GM12878 (cell line): ENCODE results near the gene STX4. TPM values are rescaled to one million over a fixed set of nuclear protein-coding genes. Genes with fewer than 3 reads are reported as not detected.

Experiments
- ASH2L ChIP-seq: fragments of 300-600, 200-600 bp; sonication (generic); IDR thresholded peaks from 2 replicates; pipeline ENCODE4 v1.6.1; 2017; ENCODE audit warnings: low read depth, mild to moderate bottlenecking, borderline replicate concordance
- CEBPB ChIP-seq, 2 experiments: fragments of 150-350 bp in 1 of 2; IDR thresholded peaks; 2 replicates each; pipeline ENCODE4 v1.6.1; 2012 to 2014; ENCODE audit warnings: low read depth in 2 of 2, low read length in 2 of 2, borderline replicate concordance in 1 of 2, inconsistent platforms in 1 of 2
- CHD4 ChIP-seq: fragments of 200-600 bp; sonication (generic); IDR thresholded peaks from 2 replicates; pipeline ENCODE4 v1.6.1; 2016; ENCODE audit warnings: mild to moderate bottlenecking
- ELK1 ChIP-seq: IDR thresholded peaks from 2 replicates; pipeline ENCODE4 v1.6.1; 2012; ENCODE audit warnings: low read depth, low read length, improper control_type of control experiment
- FOS ChIP-seq: IDR thresholded peaks from 3 replicates; pipeline ENCODE4 v1.6.1; 2011; ENCODE audit warnings: borderline replicate concordance; ENCODE audit not compliant: insufficient read length; ENCODE audit errors: extremely low read depth
- FOXM1 ChIP-seq: IDR thresholded peaks from 2 replicates; pipeline ENCODE4 v1.6.1; 2012; ENCODE audit warnings: low read depth, mild to moderate bottlenecking, inconsistent platforms, low read length, moderate library complexity
- IKZF1 ChIP-seq: fragments of 450-650 bp; conservative IDR thresholded peaks from 2 replicates; pipeline ENCODE4 v1.6.1; 2017; ENCODE audit warnings: antibody characterized with exemption, mild to moderate bottlenecking
- NBN ChIP-seq: fragments of 450-650 bp; IDR thresholded peaks from 2 replicates; pipeline ENCODE4 v1.6.1; 2016
- NFXL1 ChIP-seq: fragments of 450-650 bp; IDR thresholded peaks from 2 replicates; pipeline ENCODE4 v1.6.1; 2017; ENCODE audit warnings: antibody characterized with exemption, mild to moderate bottlenecking, borderline replicate concordance
- NKRF ChIP-seq: fragments of 450-650 bp; conservative IDR thresholded peaks from 2 replicates; pipeline ENCODE4 v1.6.1; 2017; ENCODE audit warnings: mild to moderate bottlenecking, moderate library complexity
- NR2F1 ChIP-seq: fragments of 450-650 bp; conservative IDR thresholded peaks from 2 replicates; pipeline ENCODE4 v1.6.1; 2017; ENCODE audit warnings: mild to moderate bottlenecking
- POLR2A ChIP-seq: IDR thresholded peaks from 2 replicates; pipeline ENCODE4 v1.6.1; 2011; ENCODE audit warnings: low read depth, mild to moderate bottlenecking, low read length
- TBL1XR1 ChIP-seq: IDR thresholded peaks from 2 replicates; pipeline ENCODE4 v1.6.1; 2012; ENCODE audit warnings: low read depth, low read length, improper control_type of control experiment
- TCF3 ChIP-seq: IDR thresholded peaks from 2 replicates; pipeline ENCODE4 v1.6.1; 2012; ENCODE audit warnings: low read depth, mild to moderate bottlenecking, low read length, borderline replicate concordance; ENCODE audit not compliant: insufficient read depth
- ZBTB11 ChIP-seq: fragments of 450-650 bp; formaldehyde crosslinking; IDR thresholded peaks from 2 replicates; pipeline ENCODE4 v1.5.0; 2022; ENCODE audit warnings: mild to moderate bottlenecking, missing genetic modification characterization
- ZNF622 ChIP-seq: fragments of 450-650 bp; IDR thresholded peaks from 2 replicates; pipeline ENCODE4 v1.6.1; 2017; ENCODE audit warnings: mild to moderate bottlenecking, inconsistent platforms
- polyA plus RNA-seq, 11 experiments: library from polyadenylated mRNA; depleted of rRNA in 4 of 11; unstranded in 6 of 11; stranded (reverse) in 5 of 11; fragments of >200 nt; fragmentation: Nextera tagmentation in 4 of 11; fragmentation: Illumina TruSeq in 1 of 11; extraction: Ambion mirVana in 4 of 11; extraction: Trizol in 1 of 11; gene quantifications; 1 replicate in 1 of 11; 2 replicates in 10 of 11; pipeline versions ENCODE4 v1.2.1 to v1.2.3, GENCODE V29; 2011 to 2016; ENCODE audit warnings: inconsistent platforms in 2 of 11, missing spikeins in 2 of 11, low read depth in 1 of 11
- total RNA-seq, 4 experiments: library from RNA; depleted of rRNA in 3 of 4; stranded (reverse); fragments of >200 nt in 3 of 4; fragmentation: Illumina TruSeq in 1 of 4; extraction: Trizol in 1 of 4; gene quantifications; 2 replicates each; pipeline versions ENCODE4 v1.2.1 to v1.2.3, GENCODE V29; 2013 to 2021
- TF ChIP-seq, protein P1 (sequence below): fragments of 150-350 bp; IDR thresholded peaks from 2 replicates; pipeline ENCODE4 v1.6.1; 2014; ENCODE audit warnings: mild to moderate bottlenecking, low read depth, low read length
- TF ChIP-seq, protein P2 (sequence below): IDR thresholded peaks from 2 replicates; pipeline ENCODE4 v1.6.1; 2011; ENCODE audit warnings: borderline replicate concordance, low read depth, mild to moderate bottlenecking, moderate library complexity, mixed read lengths, low read length; ENCODE audit not compliant: insufficient read depth; ENCODE audit errors: extremely low read length

Gene STX4
- total and polyA plus RNA-seq, 10 of the 15 experiments (the other 5 are each of a cell fraction or from before 2014, with no cell fraction given) = 3.3 to 37.6 (median 22.6) TPM

DNA sequence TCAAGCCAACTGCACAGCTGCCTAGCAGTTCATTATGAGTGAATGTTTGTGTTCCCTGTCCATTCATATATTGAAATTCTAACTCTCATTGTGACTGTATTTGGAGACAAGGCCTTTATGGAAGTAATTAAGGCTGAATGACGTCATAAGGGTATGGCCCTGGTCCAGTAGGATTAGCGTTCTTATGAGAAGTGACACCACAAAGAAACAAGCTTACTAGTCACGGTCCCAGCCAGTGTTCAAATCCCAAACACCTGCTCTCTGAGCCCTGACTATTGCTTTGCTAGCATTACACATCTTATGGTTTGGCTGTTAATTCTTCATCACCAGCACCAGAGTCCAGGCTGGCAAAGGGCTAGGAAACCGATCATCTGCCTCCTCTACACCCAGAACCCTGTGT lies 38.5 kb downstream of the STX4 start (continued):
- no peak for TF ChIP-seq IKZF1
- no peak for TF ChIP-seq NKRF
- no peak for TF ChIP-seq FOXM1
- TF ChIP-seq NR2F1 = no peak
- no peak for TF ChIP-seq ZBTB11
- TF ChIP-seq TCF3 = no peak
- no peak for TF ChIP-seq ELK1
- TF ChIP-seq CHD4 = no peak
- no peak for TF ChIP-seq TBL1XR1
- TF ChIP-seq NBN = no peak
- TF ChIP-seq FOS = no peak
- TF ChIP-seq, protein P1, sequence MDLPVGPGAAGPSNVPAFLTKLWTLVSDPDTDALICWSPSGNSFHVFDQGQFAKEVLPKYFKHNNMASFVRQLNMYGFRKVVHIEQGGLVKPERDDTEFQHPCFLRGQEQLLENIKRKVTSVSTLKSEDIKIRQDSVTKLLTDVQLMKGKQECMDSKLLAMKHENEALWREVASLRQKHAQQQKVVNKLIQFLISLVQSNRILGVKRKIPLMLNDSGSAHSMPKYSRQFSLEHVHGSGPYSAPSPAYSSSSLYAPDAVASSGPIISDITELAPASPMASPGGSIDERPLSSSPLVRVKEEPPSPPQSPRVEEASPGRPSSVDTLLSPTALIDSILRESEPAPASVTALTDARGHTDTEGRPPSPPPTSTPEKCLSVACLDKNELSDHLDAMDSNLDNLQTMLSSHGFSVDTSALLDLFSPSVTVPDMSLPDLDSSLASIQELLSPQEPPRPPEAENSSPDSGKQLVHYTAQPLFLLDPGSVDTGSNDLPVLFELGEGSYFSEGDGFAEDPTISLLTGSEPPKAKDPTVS = no peak
- TF ChIP-seq POLR2A = no peak
- no peak for TF ChIP-seq NFXL1
- TF ChIP-seq ASH2L = no peak
- no peak for TF ChIP-seq ZNF622
- TF ChIP-seq, protein P2, sequence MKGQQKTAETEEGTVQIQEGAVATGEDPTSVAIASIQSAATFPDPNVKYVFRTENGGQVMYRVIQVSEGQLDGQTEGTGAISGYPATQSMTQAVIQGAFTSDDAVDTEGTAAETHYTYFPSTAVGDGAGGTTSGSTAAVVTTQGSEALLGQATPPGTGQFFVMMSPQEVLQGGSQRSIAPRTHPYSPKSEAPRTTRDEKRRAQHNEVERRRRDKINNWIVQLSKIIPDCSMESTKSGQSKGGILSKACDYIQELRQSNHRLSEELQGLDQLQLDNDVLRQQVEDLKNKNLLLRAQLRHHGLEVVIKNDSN = no peak
- no peak for TF ChIP-seq CEBPB (IDR thresholded peaks at IDR 0.05; ENCODE audit: borderline replicate concordance in 1 of 2, low read depth in 2 of 2, low read length in 2 of 2)
